ENCODE results near the gene PACSIN2.

The PACSIN2 gene

DNA sequence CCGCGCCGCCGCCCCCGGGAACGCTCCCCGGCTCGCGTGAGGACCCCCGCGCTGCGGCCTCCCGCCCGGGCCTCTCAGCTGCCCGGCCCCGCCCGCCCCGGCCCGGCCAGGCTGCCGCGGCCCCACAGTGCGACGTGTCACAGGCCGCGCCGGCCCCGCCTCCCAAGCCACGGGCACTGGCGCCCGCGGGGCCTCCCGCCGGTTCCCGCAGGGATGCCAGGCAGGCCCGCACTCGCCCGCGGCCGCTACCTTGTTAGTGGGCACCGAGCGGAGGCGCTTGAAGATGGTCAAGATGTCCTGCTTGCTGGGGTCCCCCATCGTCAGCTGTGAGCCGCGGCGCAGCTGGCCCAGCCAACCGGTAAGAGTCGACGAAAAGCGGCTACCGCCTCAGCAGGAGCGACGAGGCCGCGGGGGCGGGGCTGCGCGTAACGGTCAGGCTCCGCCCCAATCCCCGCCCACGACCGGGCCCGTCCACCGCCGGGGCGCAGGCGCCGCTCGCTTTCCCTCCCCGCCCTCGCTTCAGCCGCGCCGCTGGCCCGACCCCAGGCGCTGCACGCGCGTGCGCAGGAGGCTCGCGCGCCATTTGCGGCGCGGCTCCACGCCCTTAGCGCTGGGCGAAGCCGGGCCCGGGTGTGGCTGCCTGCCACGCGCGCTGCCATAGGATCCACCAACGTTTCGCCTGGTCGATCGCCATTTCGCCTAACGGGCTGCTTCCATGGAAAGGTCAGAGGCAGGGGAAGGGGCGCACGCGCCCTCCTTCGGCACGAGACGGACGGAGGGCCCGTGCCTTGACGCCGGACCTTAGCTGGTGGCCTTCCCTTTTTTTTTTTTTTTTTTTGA, 157.9 kb downstream of the PACSIN2 start, which contains the start of gene ARFGAP3:
Gene ARFGAP3, minus strand, starts transcription at position 409 of the 840 bp plus-strand sequence. Its CDS starts 91 bp downstream, at position 318.
- DNase-seq (ENCODE audit: low spot score), result peak; percentile 95

DNA sequence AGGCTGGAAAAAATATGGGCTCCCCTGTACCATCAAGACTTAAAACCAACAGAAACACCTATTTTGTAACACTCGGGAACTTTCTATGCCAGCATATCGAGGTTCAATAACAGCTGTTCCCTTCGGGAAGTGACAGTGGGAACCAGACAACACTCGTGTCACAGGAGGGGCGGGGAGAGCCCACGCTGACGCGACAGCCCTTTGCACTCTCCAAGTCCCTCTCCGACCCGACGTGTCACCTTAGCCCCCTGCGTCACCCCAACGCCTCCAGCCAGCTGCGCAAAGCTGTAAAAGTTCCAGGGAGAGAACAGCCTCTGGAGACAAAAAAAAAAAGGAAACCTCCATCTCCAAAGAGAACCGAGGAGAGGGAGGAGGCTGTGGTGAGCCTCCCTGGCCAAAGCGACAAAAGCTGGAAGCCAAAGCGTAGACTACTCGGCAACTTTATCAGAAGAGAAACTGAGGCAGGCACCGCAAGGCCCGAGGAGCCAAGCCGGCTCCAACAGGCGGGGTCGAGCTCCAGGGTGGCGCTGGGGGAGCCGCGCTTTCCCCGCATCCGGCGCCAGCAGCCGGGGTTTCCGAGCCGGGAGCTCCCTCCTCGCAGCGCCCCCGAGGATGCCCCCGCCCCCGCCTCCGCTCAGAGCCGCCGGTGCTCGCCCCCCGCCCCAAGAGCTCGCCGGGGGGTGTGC, 158.6 kb downstream of the PACSIN2 start:
- peak; percentile 21 for DNase-seq (ENCODE audit: low spot score)

DNA sequence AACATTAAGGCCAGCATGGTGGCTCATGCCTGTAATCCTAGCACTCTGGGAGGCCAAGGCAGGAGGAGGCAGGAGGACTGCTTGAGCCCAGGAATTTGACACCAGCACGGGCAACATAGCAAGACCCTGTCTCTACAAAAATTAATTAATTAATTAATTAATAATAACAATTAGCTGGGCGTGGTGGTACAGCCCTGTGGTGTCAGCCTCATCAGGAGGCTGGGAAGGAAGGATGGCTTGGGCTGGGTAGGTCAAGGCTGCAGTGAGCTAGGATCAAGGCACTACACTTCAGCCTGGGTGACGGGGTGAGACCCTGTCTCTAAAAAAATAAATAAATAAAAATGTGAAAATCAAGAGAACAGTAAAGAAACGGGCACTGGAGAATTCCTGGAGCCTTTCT, 159.2 kb downstream of the PACSIN2 start:
- no peak for DNase-seq (ENCODE audit: low spot score)

DNA sequence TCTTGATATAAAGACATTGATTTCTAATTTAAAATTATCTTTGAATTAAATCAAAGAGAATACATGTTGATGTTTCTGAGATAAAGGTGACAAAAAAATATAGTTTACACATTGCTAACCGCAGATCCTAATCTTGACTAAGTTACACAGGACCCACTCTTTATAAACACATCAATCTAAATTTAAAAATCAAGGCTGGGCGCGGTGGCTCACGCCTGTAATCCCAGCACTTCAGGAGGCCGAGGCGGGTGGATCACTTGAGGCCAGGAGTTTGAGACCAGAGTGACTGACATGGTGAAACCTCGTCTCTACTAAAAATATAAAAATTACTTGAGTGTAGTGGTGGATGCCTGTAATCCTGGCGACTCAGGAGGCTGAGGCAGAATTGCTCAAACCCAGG, 159.7 kb downstream of the PACSIN2 start:
- DNase-seq (ENCODE audit: low spot score), result no peak

DNA sequence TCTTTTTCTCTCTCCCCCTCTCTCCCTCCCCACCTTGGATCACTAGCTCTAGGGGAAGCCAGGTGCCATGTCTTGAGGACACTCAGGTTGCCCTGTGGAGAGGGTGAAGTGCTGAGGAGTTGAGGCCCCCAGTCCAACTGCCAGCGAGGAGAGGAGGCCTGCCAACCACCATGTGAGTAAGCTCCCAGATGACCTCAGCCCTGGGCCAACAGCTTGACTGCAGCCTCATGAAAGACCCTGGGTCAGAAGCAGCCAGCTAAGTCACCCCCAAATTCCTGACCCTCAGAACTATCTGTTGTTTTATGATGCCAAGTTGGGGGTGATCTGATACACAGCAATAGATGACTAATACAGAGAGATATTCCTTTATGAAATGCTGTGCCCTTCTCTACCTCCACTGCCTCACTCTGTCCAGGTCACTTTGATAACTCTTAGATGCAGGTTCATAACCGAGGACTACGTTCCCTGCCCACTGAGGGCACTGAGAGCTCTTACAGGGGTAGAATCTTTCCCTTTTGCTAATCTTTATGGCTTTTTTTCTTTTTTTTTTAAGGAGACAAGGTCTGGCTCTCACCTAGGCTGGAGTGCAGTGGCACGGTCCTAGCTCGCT, 165.9 kb downstream of the PACSIN2 start:
- no peak for DNase-seq (ENCODE audit: low spot score)

DNA sequence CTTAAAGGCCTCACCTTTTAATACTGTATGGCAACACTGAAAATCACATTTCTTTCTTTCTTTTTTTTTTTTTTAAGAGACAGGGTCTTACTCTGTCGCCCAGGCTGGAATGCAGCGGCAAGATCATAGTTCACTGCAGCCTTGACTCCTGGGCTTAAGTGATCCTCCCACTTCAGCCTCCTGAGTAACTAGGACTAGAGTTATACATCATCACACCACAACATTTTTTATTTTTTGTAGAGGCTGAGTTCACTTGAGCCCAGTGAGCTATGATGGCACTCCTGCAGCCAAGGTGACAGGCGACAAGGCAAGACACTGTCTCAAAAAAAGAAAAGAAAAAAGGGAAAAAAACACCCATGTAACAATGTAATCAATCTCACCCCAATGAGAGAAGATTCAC, 167.8 kb downstream of the PACSIN2 start:
- DNase-seq (ENCODE audit: low spot score), result no peak

DNA sequence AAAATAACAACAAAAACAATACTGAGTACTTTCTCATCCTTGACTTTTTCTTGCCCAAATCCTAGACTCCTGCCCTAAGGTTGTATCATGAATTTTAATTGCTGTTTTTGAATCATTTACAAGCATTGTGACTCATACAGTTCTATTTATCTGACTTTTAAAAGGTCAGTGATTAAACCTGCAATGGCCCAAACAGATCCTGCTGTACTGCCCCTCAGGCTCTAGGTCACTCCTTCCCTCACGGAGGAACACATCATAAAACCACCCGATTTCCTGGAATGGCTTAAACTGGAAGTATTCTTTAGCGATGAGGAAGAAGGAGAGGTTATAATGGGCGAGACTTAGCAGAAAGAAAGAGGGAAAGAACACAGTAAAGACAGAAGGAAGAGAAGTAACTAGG, 170.2 kb downstream of the PACSIN2 start:
- DNase-seq (ENCODE audit: low spot score), result no peak

DNA sequence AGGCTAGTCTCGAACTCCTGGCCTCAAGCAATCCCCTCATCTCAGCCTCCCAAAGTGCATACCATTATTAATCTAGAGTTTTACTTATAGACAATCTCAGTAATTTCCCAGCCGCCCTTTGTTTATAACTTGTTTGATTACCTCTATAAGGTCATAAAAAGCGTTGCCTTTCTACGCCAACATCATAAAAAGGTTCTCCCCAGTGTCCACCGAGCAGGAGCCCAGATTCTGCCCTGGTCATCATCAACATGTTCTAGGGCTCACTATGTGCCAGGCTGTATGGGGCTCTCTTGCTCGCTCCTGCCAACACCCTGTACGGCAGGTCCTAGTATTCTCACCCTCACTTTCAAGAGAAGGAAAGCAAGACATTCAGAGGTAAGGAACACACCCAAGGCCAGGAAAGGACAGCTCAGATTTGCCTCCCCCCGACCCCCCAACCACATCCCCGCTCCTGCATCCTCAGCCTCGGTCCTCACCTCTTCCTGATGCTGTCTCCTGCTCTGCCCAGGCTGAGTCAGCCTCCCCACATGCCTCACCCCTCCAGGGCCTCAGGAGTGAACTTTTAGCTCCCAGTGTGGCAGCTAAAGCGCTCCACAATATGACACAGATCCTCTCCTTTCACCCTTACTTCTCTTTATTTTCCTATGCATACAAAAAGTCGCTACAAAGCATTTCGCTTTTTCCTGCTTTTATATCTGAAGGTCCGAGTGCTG, 172.1 kb downstream of the PACSIN2 start:
- DNase-seq (ENCODE audit: low spot score), result no peak

DNA sequence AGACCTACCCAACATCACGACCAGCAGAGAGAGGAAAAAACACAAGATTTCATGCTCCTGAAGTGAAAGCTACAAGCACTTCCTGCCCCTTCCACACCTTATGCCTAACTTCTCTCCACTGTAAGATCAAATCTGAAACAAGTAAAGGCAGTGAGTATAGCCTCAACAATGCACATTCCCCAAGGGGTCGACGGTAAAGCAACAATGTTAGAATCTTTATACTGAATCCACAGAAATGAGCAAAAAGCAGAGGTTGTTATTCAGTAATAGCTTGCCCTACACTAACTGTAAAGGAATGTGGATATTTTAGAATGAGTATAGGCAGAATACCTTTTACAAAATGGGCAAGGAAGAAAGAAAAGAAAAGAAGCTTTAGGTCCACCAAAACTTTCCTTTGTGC, 173.5 kb downstream of the PACSIN2 start:
- no peak for DNase-seq (ENCODE audit: low spot score)

DNA sequence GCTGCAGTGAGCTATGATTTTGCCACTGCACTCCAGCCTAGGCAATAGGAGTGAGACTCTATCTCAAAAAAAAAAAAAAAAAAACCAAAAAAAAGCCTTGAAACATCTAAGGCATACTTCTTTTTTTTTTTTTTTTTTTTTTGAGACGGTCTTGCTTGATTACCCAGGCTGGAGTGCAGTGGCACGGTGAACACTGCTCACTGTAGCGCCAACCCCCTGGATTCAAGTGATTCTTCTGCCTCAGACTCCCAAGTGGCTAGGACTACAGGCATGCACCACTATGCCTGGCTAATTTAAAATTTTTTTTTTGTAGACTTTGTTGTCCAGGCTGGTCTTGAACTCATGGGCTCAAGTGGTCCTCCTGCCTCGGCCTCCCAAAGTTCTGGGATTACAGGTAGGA, 177.4 kb downstream of the PACSIN2 start:
- DNase-seq (ENCODE audit: low spot score), result no peak

DNA sequence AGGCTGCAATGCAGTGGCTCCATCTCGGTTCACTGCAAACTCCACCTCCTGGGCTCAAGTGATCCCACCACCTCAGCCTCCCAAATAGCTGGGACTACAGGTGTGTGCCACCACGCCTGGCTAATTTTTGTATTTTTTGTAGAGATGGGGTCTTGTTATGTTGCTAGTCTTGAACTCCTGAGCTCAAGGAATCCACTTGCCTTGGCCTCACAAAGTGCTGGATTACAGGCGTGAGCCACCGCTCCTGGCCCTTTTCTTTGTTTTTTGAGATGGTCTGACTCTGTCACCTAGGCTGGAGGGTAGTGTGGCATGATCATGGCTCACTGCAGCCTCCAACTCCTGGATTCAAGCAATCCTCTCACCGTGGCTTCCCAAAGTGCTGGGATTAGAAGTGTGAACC, 178.9 kb downstream of the PACSIN2 start:
- no peak for DNase-seq (ENCODE audit: low spot score)

DNA sequence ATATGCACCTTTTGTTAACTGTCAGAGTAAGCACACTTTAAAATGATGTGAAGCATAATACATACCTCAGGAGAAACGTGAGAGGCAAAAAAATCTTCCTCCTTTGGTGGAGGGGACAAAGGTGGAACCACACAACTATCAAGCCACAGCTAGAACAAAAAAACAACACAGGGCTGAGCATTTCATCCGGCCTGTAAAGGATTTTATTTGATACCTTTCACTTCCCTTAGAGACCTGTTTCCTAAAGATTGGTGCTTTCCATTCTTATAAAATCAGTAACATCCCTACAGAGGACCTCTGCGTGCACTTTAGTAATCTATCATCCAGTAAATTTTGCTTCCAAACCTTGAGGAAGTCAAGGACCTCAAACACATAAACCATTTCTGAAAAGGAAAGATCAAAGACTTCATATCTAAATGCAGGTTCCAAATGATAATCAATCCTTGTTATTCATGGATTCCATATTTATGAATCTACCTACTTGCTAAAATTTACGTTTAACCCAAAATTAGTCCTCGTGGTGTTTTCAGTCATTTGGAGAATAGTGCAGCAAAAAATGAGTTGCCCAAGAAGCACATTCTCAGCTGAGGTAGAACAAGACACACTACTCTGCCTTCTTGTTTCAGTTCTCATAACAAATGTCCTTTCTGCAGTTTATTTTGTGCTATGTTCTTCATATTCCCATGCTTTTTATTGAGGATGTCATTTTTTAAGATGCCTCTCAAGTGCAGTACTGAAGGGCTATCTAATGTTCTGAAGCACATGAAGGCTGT, 180.6 kb downstream of the PACSIN2 start:
- no peak for DNase-seq (ENCODE audit: low spot score)

DNA sequence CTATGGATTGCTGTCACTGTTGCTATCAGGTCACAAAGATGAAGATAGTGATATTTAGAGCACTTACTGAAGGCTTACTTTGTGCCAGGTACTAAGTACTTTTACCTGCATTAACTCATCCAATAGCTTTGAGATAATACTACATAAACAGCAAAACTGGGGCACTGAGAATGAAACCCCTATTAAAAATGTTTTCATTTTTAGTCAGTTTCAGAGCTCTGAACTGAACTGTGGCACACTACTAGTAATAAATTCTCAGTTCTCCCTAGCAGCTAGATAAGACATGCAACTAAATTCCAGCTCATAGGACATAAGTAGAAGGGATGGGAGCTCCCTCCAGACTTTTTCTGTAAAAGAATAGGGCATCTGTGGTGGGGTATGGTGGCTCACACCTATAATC, 181.8 kb downstream of the PACSIN2 start:
- DNase-seq (ENCODE audit: low spot score), result no peak

DNA sequence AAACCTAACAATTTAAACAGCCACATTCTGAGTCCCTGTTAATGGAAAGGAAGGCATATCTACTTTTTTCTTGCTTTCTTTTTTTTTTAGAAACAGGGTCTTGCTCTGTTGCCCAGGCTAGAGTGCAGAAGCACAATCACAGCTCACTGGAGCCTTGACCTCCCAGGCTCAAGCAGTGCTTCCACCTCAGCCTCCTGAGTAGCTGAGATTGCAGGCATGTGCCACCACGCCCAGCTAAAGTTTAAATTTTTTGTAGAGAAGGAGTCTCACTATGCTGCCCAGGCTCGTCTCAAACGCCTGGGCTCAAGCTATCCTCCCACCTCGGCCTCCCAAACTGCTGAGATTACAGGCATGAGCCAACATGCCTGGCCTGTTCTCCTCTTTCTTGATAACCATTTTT, 183.2 kb downstream of the PACSIN2 start:
- no peak for DNase-seq (ENCODE audit: low spot score)

DNA sequence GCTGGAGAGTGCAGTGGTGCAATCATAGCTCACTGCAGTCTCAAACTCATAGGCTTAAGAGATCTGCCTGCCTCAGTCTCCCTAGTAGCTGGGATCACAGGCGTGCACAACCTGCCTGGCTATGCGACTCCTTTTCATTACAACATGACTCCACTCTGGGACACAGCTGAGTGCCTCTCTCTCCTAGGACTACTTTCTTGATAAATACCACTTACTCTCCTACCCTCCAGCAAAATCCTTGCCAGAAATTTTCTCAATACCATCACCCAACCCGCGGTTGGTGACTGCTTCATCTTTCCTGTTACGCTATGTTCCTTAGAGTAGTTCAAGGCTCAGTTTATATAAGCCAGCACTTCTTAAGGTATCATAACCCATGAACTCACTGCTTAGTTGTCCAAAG, 184.8 kb downstream of the PACSIN2 start:
- DNase-seq (ENCODE audit: low spot score), result no peak

DNA sequence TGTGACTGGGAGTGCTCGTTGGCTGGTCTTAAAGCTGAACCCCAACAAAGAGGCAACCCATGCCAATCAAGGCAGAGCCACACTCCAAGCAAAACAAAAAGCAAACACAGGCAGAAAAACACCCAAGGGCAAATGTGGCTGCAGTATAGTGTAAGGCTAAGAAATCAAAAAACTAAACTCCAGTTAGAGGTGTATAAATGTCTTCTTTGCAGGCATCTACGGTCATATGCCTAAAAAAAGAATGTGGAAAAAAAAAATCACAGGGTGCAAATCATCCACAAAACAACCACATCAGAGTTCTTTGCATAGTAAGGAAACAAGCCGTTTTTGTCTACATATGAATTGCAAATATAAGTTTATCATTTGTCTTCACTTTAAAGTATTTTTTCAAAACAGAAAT, 185.6 kb downstream of the PACSIN2 start:
- DNase-seq (ENCODE audit: low spot score), result no peak

DNA sequence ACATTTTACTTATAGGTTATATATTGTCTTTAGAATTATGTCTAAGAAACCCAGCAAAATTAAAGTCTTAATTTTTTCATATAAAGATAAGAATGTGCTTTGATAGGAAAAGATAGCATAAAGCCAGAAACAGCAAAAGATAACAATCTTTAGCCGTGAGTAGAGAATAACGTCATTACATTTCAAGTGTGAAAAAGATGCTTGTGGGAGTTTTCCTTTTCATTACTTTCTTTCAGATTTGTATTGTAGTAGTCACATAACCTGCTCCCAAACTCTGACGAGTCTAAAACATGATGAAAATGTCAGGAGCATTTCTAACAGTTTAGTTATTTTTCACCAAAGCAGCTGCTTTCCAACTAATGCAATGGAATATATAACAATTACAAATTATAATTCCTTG, 189.2 kb downstream of the PACSIN2 start:
- no peak for DNase-seq (ENCODE audit: low spot score)

DNA sequence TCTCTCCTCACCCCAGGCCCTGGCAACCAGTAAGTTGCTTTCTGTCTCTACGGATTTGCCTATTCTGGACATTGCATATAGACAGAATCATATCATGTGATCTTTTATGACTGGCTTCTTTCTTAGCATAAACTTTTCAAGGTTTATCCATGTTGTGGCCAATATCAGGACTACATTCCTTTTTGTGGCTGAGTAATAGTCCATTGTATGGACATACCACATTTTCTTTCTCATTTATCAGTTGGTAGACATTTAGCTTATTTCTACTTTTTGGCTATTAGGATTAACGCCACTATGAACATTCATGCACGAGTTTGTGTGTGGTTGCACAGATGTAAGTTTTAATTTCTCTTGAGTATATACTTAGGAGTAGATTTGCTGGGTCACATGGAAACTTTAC, 193.6 kb downstream of the PACSIN2 start:
- DNase-seq (ENCODE audit: low spot score), result no peak

DNA sequence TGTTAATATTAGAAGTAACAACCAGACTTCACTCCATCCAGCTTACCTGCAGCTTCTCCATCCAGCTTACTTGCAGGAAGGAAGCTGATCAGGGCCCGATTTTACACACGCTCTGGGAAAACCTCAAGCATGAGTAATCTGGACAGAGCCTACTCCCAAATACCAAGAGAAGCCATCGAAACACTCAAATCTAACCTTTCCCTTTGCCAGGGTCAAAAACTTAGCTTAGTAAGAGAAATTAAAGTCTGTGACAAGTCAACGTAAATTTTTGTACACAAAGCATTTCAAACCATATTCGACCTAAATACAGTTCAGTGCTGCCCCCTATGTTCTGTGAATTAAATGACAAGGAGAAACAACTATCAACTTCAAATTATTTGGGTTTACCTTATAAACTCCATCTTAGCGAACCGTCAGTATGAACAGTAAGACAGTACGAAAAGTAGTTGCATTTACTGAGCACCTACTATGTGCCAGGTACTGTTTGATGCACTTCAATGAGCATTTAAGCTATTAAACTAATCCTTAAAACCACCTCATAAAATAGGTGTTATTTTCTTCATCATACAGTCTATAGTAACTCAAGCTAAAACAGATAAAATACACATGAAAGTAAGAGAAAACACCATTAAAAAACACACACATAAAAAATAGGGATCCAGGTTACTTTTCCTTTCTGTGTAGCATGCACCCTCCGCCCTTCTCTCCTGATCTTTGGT, 194.7 kb downstream of the PACSIN2 start:
- peak; percentile 59 for DNase-seq (ENCODE audit: low spot score)

All from hematopoietic multipotent progenitor cell treated with erythropoietin and hydrocortisone succinate and interleukin-3 and kit ligand, for 17 days (in vitro differentiated cells).